GM12872 (cell line): ENCODE results near the gene MRPL20.
A peak's percentile ranks its signal among the peaks of the same experiment; 100 is the strongest.

Experiments used
- CTCF ChIP-seq: IDR thresholded peaks from 3 replicates; pipeline ENCODE4 v1.5.1; 2011; ENCODE audit warnings: low read depth, mild to moderate bottlenecking, low read length, moderate library complexity; ENCODE audit not compliant: insufficient read depth

MRPL20 gene

GRCh38 chr1:1381294-1381693 is 25.8 kb downstream of the MRPL20 start:
- TF ChIP-seq CTCF, result no peak

- TF ChIP-seq CTCF, result no peak
These were observed 26.2 kb downstream of the MRPL20 start for GRCh38 chr1:1380860-1381259.

- TF ChIP-seq CTCF, result no peak
These were observed 29.4 kb downstream of the MRPL20 start for GRCh38 chr1:1377540-1378205.

GRCh38 chr1:1376551-1377226 is 30.4 kb downstream of the MRPL20 start:
- TF ChIP-seq CTCF, result no peak

- peak; percentile 32; the same call in 1 of the 3 replicates for TF ChIP-seq CTCF
These were observed 32.0 kb downstream of the MRPL20 start, which contains the start of gene AURKAIP1 for GRCh38 chr1:1374929-1375662. AURKAIP1 (minus strand) TSS chr1:1375207; CDS start chr1:1374756, 451 bp downstream.

GRCh38 chr1:1374589-1374928 is 32.5 kb downstream of the MRPL20 start:
- no peak for TF ChIP-seq CTCF

GRCh38 chr1:1373815-1374588 is 33.1 kb downstream of the MRPL20 start:
- TF ChIP-seq CTCF, result no peak
